ENCODE results near the gene SETD1B. TPM values are rescaled to one million over a fixed set of nuclear protein-coding genes. Genes with fewer than 3 reads are reported as not detected.

Gene SETD1B
- total RNA-seq, 1 donor from 2014 or later, result 25.3 TPM

GRCh38 chr12:121812320-121812871 is 8.6 kb downstream of the SETD1B start:
- no peak for TF ChIP-seq CTCF (IDR thresholded peaks at IDR 0.05; ENCODE audit: unreplicated experiment)
- peaks cover 9% of the 10 kb centered on the region for H3K27me3 Mint-ChIP-seq (ENCODE audit: unreplicated experiment)
- peak overlapping the region; percentile 86 for H3K4me3 Mint-ChIP-seq (ENCODE audit: unreplicated experiment)
- H3K4me1 Mint-ChIP-seq (ENCODE audit: unreplicated experiment), result peaks cover 17% of the 10 kb centered on the region
- peak; percentile 77 for DNase-seq (ENCODE audit: low spot score)
- H3K9me3 Mint-ChIP-seq (ENCODE audit: unreplicated experiment), result no peaks in the 10 kb centered on the region
- H3K36me3 Mint-ChIP-seq (ENCODE audit: low read depth, unreplicated experiment), result peaks cover 27% of the 10 kb centered on the region
- H3K27ac Mint-ChIP-seq (ENCODE audit: unreplicated experiment), result no peak overlapping the region

GRCh38 chr12:121812921-121813896 is 9.4 kb downstream of the SETD1B start:
- Mint-ChIP-seq H3K36me3 (ENCODE audit: low read depth, unreplicated experiment) (peaks cover 31% of the 10 kb centered on the region), H3K27ac (ENCODE audit: unreplicated experiment) (peak overlapping the region; percentile 30), H3K4me3 (ENCODE audit: unreplicated experiment) (peak overlapping the region; percentile 86), H3K27me3 (ENCODE audit: unreplicated experiment) (peaks cover 9% of the 10 kb centered on the region), H3K9me3 (ENCODE audit: unreplicated experiment) (no peaks in the 10 kb centered on the region), H3K4me1 (ENCODE audit: unreplicated experiment) (peaks cover 17% of the 10 kb centered on the region)
- DNase-seq (ENCODE audit: low spot score), result no peak
- TF ChIP-seq CTCF (IDR thresholded peaks at IDR 0.05; ENCODE audit: unreplicated experiment), result no peak

DNA sequence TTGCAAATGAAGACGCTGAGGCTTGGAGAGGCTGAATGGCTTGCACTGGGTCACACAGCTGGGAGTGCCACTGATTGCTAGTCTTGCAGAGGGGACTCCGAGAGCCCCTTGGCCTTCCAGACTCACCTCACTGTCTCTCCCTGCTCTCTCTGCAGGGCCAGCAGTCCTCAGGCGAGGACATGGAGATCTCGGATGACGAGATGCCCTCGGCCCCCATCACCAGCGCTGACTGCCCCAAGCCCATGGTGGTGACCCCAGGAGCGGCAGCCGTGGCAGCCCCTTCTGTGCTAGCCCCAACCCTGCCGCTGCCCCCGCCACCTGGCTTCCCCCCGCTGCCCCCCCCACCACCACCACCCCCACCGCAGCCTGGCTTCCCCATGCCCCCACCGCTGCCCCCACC is 10.1 kb downstream of the SETD1B start:
- Mint-ChIP-seq H3K4me3 (ENCODE audit: unreplicated experiment) (peak overlapping the region; percentile 79), H3K27ac (ENCODE audit: unreplicated experiment) (no peak overlapping the region), H3K27me3 (ENCODE audit: unreplicated experiment) (peaks cover 9% of the 10 kb centered on the region), H3K4me1 (ENCODE audit: unreplicated experiment) (peaks cover 17% of the 10 kb centered on the region), H3K9me3 (ENCODE audit: unreplicated experiment) (no peaks in the 10 kb centered on the region), H3K36me3 (ENCODE audit: low read depth, unreplicated experiment) (peaks cover 31% of the 10 kb centered on the region)
- no peak for DNase-seq (ENCODE audit: low spot score)
- TF ChIP-seq CTCF (IDR thresholded peaks at IDR 0.05; ENCODE audit: unreplicated experiment), result no peak

DNA sequence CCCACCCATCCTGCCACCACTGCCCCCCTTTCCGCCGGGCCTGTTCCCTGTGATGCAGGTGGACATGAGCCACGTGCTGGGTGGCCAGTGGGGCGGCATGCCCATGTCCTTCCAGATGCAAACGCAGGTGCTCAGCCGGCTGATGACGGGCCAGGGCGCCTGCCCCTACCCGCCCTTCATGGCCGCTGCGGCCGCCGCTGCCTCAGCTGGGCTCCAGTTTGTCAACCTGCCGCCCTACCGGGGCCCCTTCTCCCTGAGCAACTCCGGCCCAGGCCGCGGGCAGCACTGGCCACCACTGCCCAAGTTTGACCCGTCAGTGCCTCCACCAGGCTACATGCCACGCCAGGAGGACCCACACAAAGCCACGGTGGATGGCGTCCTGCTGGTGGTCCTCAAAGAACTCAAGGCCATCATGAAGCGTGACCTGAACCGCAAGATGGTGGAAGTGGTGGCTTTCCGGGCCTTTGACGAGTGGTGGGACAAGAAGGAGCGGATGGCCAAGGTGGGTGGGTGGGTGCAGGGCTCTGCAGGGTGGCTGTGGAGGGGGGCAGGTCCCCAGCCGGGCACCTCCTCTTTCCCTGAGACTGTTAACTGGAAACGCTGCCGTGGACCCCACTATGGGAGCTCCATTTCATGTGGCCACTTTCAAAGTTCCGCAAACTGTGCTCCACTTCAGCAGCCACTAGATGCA is 10.8 kb downstream of the SETD1B start:
- H3K9me3 Mint-ChIP-seq (ENCODE audit: unreplicated experiment), result no peaks in the 10 kb centered on the region
- peaks cover 17% of the 10 kb centered on the region for H3K4me1 Mint-ChIP-seq (ENCODE audit: unreplicated experiment)
- TF ChIP-seq CTCF (IDR thresholded peaks at IDR 0.05; ENCODE audit: unreplicated experiment), result no peak
- H3K4me3 Mint-ChIP-seq (ENCODE audit: unreplicated experiment), result no peak overlapping the region
- H3K27ac Mint-ChIP-seq (ENCODE audit: unreplicated experiment), result no peak overlapping the region
- DNase-seq (ENCODE audit: low spot score), result no peak
- H3K27me3 Mint-ChIP-seq (ENCODE audit: unreplicated experiment), result peaks cover 5% of the 10 kb centered on the region
- H3K36me3 Mint-ChIP-seq (ENCODE audit: low read depth, unreplicated experiment), result peaks cover 30% of the 10 kb centered on the region

Data from endothelial cell (in vitro differentiated cells).